CD4-positive, alpha-beta T cell treated with Interferon gamma for 1 hour (primary cell): ENCODE data around the gene BBS1.
"Not testable (repeated sequence)": the region's sequence is repeated elsewhere in the genome, so short reads cannot be mapped to it uniquely, and the experiment has no call there.

ENCODE experiments used
- DNase-seq: peaks from one replicate; pipeline ENCODE4 v3.0.0-alpha.2; 2020

Gene BBS1

DNA sequence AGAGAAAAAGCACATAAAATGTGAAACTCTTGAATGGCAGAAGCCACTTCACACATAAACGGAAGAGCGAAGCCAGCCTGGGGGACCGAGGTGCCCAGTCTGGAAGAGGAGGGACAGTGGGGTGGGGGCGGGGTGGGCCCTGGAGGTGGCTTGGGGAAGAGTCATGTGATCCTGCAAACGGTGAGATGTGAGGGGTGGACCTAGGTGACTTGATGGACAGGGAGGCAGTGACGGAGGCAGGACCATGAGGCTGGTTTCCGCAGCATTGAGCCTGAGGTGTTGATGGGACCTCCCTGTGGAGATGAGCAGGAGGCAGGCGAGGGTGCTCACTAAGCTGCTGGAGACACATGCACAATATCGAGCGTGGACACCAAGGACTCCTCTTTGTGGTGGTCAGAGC is 18.6 kb downstream of the BBS1 start:
- DNase-seq = no peak

DNA sequence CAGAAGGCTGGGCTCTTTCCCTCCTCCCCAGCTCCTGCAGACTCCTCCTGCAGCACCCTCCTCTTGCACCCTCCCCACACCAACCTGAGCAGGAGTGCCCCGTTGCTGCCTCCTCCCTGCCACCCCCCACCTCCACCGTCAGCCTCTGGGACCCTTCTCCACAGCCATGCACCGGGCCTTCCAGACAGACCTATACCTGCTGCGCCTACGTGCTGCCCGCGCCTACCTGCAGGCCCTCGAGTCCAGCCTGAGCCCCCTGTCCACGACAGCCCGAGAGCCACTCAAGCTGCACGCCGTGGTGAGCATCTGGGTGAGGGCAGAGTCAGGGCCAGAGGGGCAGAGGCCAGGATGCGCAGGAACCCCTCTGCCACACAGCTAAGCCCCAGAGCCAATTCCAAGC is 19.2 kb downstream of the BBS1 start:
- no peak for DNase-seq

DNA sequence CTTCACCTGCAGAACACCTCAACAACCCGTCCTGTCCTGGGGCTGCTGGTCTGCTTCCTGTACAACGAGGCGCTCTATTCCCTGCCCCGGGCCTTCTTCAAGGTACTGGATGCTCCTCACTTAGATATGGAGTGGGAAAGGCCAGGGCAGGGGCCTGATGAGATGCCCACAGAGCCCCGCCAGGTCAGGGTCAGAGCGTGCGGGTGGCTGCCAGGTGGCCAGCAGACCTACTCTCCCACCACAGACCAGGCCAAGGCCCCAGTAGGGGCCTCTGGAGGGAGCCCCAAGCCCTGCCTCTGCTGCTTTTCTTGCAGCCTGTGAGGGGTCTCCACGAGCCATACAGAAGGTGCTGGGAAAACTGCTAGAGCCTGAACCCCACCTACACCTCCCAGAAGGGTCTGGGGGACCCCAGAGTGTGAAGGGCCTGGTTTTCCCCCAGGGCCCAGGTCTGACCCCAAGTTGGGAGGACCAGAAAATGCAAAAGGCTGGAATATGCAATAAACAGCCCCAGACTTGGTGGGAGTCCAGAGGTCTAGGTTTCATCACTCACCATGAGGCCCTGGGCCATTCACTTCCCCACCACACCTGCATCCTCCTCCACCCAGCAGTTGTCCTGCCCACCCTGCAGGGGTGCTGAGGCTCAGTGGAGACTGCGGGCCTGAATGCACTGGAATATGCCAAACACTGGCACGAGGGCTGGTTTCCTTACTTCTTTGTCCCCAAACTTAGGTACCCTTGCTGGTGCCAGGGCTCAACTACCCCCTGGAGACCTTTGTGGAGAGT is 20.7 kb downstream of the BBS1 start:
- DNase-seq = no peak

DNA sequence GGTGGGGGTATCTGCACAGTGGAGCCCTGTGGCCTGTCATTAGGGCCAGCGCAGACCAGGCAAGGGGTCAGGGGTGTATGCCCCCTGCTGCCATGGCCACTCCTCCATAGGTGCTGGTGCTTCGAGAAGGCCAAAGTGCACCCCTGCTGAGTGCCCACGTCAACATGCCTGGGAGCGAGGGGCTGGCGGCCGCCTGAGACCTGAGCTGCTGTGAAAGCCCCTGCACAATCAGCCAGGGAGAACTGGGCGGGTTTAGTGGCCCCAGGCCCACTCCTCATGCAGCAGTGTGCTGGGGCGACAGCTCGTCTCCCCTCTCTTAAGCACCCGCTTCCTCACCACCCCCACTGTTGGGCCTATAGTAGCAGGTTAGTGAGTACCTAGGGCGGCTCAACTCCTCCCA is 21.4 kb downstream of the BBS1 start:
- DNase-seq = no peak

DNA sequence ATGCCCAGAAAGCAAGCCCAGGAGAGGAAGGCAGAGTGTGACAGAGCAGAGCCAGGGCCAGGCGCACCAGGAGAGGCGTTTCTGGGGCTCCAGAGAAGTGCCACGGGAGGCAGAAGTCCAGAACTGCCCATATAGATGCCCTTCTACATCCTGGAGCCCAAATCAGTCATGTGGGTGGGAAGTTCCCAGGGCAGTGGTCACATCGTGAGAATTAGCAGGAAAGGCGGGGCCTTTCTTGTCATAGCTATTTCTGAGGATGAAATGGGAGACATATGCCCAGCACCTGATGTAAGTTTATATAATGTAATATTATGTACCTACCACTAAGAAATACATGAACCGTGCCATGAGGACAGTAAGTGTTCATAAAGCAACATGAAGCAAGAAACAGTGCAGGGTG is 22.3 kb downstream of the BBS1 start:
- no peak for DNase-seq

DNA sequence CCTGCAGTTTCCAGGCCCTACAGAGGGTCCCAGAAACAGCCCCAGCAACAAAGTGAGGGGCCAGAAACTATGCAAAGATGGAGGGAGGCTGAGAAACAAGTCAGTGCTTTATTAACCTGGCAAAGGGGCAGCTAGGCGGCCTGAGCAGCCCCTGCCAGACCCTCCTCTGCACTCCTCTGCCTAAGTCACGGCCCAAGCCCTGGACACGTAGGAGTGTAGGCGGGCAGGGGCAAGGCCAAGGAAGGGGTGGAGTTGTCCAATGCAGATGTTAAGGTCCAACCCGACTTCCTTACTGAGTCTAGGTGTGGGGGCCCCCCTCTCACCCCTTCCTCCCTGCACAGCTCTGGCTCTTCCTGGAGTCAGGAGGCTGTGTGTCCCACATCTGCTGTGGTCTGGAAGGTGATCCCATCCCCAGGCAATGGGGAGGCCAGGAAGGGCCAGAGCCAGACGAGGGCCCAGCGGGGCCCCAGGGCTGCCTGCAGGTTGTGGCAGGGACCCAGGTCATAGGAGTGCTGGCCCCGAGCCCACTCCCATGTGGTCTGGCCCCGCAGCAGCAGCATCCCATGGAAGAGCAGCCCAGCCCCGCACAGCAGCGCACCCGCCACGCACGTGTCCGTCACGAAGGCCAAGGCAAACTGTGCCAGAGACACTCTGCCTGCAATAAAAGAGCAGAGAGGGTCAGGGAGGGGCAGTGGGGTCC is 28.9 kb downstream of the BBS1 start:
- no peak for DNase-seq

DNA sequence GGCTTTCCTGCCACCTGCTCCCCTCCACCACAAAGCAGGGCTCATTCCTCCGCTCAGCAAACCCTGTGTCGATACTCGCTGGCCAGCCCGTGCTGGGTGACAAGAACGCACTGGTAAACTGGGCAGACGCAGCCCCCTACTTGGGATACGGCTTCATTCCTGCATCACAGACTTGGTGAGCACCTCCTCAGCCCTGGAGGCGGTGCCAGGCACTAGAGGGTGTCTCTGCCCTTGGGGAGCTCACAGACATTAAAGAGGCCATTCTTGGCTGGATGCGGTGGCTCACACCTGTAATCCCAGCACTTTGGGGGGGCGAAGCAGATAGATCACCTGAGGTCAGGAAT is 29.4 kb downstream of the BBS1 start:
- DNase-seq = no peak

DNA sequence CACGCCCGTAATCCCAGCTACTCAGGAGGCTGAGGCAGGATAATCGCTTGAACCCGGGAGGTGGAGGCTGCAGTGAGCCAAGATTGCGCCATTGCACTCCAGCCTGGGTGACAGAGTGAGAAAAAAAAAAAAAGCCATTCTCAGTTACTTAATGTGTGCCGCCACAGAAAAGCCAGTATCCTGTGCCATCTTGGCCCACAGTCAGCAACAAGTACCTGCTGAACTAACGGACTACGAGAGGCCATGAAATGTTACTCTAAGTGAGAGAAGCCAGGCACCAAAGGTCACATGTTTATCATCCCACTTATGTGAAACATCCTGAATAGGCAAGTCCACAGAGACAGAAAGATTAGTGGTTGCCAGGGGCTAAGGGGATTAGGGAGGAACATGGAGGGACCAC is 30.2 kb downstream of the BBS1 start:
- not testable (repeated sequence) for DNase-seq

DNA sequence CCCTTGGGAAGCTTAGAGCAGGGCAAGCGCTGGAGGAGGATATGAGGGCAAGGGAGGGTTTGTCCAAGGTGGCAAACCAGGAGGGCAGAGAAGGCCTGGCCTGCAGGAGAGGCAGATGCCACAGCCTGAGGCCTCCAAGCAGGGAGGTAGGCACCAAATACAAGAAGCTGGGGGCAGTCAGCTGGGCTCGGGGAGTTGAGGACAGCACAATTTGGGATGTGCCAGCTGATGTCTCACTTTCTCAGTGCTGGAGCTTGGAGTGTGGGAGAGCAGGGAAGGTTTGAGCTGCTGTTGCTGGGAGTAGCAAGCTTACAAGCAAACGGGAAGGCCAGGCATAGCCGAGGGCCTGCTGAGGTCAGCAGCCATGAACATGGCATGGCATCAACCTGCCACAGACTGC is 31.5 kb downstream of the BBS1 start:
- DNase-seq = no peak

DNA sequence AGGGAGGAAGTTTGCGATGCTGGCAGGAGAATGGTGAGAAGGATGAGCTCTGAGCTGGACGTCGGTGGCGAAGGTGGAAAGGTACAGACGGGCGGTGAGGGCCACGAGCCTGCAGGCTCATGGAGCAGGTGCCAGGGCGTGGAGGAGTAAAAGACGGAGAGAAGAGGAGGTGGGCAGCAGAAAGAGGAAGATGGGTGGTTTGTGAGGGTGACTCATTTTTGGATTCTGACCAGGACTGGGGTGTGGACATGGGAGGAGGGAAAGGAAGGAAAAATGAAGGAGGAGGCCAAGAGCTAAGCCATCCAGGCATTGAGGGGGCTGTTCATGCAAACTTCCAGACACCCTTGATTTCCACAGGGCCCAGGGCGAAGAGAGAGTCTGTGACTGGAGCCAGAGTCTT is 31.9 kb downstream of the BBS1 start:
- DNase-seq = no peak

DNA sequence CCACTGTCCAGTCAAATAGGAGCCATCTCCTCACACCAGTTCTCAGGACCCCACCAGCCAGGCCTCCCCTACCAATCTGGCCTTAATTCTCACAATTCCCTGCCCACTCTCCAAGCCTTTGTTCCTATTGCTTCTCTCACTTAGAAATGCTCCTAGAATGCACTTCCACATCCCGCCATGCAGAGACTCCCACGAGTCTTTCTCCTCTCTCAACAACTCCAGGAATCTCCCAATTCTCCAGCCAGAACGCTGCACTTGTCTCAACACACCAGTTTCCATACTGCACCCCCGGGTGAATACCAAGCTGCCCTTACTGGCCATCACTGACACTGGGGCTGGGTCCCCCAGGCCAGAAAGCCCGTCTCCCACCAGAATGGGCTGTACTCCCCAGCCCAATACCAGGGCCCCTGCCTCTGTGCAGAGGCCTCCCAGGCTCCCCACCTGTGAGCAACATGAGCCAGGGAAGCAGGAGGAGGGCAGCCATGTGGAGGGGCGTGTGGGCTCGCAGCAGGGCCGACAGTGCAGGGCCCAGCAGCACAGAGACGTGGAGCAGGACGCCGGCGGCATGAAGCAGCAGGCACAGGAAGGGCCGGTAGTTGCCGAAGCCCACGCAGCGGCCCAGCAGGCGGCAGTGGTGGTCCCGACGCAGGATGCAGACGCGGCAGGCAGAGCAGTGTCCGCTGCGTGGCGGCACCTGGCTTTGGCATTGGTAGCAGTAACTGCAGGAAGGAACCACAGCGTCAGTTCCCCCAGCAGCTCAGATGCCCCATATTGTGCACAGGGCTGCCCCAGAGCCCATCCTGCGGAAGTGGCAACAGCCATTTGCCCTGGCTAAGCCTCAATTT is 33.0 kb downstream of the BBS1 start:
- peak; percentile 79 for DNase-seq

DNA sequence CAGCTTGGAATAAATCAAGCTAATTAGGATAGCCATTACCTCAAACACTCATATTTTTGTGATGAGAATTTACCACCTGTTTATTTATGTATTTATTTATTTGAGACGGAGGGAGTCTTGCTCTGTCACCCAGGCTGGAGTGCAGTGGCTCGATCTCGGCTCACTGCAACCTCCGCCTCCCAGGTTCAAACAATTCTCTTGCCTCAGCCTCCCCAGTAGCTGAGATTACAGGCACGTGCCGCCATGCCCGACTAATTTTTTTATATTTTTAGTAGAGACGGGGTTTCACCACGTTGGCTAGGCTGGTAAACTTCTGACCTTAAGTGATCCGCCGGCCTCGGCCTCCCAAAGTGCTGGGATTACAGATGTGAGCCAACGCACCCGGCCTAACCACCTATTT is 34.5 kb downstream of the BBS1 start:
- DNase-seq = not testable (repeated sequence)

DNA sequence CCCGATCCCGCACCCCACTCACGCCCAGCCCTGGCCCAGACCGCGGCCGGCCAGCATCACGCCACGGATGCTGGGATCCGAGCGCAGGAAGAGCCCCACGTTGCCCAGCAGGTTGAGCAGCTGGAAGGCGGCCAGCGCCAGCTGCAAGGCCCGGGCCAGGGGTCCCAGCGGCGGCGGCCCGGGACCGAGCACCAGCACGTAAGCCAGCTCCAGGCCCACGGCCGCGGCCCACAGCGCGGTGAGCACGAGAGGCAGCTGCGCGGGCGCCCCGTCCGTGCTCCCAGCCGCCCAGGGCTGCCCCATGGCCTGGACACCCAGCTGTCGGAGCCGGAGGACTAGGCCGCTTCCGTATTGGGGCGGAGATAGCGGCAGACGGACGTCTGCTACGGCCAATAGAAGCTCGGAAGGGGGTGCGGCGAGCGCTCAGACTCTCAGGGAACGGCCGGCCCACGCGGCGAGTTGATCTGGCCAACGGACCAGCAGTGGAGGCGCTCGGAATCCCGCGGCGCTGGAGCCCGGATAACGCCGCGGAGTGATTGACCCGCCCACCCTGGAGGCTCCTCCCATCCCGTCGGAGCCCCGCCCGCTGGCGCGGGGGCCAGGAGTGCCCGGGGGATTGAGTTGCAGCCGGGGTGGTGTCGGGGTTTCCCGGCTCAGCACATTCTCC is 35.4 kb downstream of the BBS1 start, which contains the start of gene ZDHHC24:
TSS of gene ZDHHC24 (minus strand) at position 348 of the 667 bp plus-strand sequence. CDS start at position 303, 45 bp downstream.
- DNase-seq = peak; percentile 89

DNA sequence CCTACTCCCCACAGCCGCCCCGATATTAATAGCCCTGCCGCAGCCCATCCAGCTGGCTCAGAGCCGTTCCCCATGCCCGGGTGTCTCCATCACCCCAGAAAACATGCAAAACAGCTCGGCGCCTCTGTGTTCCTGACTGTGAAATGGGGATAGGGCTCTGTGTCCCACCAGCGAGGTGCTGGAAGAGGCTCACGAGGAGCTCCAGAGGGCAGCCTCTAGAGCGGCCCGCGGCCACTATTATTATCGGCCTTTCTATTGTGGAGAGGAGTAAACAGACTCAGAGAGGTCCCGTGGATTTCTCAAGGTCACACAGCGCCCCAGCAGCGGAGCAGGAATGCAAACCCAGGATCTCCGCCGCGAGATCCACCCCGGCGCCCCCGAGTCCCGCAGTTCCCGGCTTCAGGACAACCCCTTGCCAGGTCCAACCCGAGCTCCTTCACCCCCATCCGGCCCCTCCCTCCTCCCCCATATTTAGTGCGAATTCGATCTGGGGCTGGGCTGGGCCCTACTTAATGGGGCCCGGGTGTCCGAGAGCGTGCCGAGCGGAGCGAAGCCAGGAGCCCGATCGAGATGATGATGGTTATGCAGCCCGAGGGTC is 36.0 kb downstream of the BBS1 start, which contains the start of gene ACTN3:
TSS of gene ACTN3 (plus strand) at position 536 of the 598 bp plus-strand sequence. CDS start at position 571, 35 bp downstream.
- DNase-seq = no peak

DNA sequence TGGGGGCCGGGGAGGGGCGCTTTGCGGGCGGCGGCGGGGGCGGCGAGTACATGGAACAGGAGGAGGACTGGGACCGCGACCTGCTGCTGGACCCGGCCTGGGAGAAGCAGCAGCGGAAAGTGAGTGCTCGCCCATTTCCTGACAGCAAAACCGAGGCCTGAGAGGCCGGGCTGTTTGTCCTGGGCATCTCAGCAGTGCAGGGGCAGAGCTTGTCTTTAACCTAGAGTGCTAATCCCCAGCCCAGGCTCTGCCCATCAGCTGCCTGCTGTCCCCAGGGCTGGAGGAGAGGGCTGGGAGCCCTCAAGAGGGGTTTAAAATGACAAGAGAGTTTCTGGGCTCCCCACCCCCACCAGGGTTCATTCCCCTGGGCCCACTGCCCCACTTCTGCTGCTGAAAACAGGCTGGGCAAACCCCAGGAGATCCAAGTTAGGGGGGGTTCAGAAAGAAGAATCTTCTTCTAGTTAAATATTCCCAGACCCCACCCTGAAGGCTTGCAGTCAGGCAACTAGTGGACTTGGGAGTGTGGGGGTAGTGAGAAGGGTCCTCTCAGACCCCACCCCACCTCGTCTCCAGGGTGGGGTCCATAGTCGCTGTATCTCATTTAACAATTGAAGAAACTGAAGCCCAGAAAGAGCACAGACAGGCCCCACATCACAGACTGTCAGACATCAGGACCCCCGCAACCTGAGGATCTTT is 36.7 kb downstream of the BBS1 start:
- DNase-seq = no peak

DNA sequence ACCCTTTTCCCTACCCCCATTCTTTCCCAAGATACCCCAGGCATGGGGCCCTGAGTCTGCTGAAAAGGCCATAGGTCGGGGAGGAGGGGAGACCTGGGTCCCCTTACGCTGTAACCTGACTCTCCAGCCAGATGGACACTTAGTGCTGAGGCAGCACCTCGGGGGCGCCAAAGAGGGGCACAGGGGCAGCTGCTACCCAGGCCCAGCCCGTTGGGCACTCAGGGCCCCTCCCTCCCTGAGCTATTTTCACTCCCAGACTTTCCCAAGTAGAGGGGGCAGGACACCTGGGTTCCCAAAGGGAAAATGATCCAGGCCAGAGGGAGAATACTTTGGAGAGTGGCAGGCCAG is 37.2 kb downstream of the BBS1 start:
- DNase-seq = no peak

DNA sequence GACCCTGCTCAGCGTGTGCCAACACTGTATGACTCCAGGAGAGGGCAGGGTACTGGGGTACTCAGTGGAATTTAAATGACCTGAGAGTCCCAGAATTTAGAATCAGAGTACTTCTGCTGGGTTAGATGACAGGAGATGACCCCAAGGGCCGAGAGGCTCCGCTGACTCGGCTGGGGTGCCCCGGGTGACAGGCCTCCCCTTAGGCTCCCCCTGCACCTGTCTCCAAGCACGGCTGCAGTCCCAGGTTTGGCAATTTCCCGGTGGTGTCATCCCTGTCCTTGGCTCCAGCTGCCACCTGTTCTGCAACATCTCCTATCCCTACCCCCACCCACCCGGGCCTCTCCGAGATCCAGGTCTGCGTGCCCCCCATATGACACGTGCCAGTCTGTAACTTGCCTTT is 37.6 kb downstream of the BBS1 start:
- no peak for DNase-seq

DNA sequence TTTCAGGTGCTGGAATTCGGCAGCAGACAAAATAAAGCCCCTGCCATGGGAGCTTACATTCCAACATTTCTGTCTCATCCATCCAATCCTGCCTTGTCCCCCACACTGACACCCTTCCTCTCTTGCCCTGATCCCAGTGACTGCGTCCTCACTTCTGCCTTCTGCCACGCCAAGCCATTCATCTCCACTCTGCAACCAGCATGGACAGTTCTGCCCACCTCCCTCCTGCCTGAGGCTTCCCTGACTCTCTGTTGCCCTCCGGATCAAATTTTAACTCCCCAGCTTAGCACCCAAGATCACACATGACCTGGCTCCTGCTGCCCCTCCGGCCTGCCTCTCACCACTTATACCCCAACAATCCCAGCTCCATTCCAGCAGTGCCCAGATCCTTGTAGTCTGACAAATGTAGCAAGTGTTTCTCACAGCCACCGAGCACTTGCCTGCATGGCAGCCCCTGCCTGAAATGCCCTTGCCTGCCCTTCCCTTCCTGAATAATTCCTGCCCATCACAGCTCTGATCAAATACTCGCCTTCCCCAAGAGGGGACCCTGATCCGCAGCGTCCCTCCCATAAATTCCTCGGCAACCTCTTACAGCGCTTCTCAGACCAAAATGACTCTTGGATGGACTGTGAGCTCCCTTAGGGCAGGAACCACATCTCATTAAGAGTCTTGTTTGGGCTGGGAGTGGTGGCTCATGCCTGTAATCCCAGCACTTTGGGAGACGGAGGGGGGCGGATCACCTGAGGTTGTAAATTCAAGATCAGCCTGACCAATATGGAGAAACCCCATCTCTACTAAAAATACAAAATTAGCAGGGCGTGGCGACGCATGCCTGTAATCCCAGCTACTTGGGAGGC is 38.6 kb downstream of the BBS1 start:
- no peak for DNase-seq

DNA sequence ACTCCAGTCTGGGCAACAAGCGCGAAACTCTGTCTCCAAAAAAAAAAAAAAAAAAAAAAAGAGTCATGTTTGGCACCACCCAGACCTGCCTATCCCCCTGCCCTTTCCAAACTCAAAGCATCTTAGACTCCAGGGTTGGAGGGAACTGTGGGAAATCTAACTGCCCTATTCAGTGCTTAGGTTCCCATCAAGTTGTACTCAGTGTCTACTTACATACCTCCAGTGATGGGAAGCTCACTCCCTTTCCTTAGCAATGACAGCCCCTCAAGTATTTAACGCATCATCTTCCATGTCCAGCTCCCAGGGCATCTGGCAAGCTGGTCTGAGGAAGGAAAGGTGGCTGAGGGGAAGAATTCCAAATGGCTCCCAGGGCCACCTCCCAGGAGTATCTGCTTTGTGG is 39.3 kb downstream of the BBS1 start:
- DNase-seq = no peak

DNA sequence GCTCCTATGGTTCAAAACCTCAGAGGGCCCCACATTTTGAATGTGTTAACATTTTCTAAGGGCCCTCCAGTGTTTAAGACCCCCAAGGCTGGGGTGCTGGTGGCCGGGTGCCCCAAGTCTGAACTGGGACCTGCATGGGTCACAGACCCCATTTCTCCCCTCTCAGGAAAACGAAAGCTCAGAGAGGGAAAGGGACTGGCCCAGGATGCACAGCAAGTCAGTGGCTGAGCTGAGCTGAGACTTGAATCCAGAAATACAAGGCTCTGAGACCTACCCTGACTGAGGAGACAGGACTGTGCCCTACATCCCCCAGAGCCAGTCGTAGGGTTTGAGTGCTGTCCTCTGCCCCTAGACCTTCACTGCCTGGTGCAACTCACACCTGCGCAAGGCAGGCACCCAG is 40.5 kb downstream of the BBS1 start:
- no peak for DNase-seq

DNA sequence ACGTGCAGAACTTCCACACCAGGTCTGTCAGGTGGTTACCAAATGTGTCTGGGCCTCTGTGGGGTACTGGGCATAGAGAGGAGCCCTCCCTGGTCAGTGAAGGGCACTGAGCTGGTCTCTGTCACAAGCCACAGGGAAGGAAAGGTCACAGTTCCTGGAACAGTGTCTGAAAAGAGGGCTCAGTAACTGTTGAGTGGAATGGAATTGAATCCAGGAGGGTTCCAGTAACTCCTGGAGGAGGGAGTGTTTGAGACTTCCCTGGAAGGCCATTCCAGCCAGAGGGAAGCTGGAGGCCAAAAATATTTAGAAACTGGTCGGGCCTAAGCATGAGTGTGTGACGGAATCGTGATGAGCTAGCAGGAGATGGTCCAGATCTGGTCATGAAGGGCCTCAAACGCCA is 44.2 kb downstream of the BBS1 start:
- no peak for DNase-seq
